GM23338 (cell line): Measurements from ENCODE around the gene RAB3IP.

ENCODE experiments used
- CREB1 ChIP-seq: fragments of 250-450 bp; sonication (Bioruptor Pico); IDR thresholded peaks from 2 replicates; pipeline ENCODE4 v1.5.0; 2020; ENCODE audit warnings: low read depth, mild to moderate bottlenecking, moderate library complexity
- CTCF ChIP-seq, 2 experiments: fragments of 200-600 bp in 1 of 2; sonication (generic) in 1 of 2; conservative IDR thresholded peaks; 2 replicates each; pipeline versions ENCODE4 v1.5.1 to v1.6.1; 2016 to 2017; ENCODE audit warnings: antibody characterized with exemption in 2 of 2, low read depth in 2 of 2, mild to moderate bottlenecking in 2 of 2, moderate library complexity in 1 of 2
- EZH2 ChIP-seq: fragments of 200-600 bp; sonication (generic); IDR thresholded peaks from one replicate; pipeline ENCODE4 v1.8.0; 2017; ENCODE audit warnings: antibody characterized with exemption, mild to moderate bottlenecking, low read depth; ENCODE audit not compliant: unreplicated experiment
- EZH2phosphoT487 ChIP-seq: fragments of 200-600 bp; sonication (generic); IDR thresholded peaks from one replicate; pipeline ENCODE4 v1.8.1; 2018; ENCODE audit warnings: antibody characterized with exemption; ENCODE audit not compliant: unreplicated experiment
- JUNB ChIP-seq: IDR thresholded peaks from one replicate; pipeline ENCODE4 v1.6.1; 2016; ENCODE audit warnings: antibody characterized with exemption; ENCODE audit not compliant: unreplicated experiment
- POLR2AphosphoS5 ChIP-seq: IDR thresholded peaks from 2 replicates; pipeline ENCODE4 v1.6.1; 2016; ENCODE audit warnings: antibody characterized with exemption, low read depth
- REST ChIP-seq: IDR thresholded peaks from one replicate; pipeline ENCODE4 v1.6.1; 2018; ENCODE audit warnings: antibody characterized with exemption; ENCODE audit not compliant: unreplicated experiment
- STAT1 ChIP-seq: IDR thresholded peaks from one replicate; pipeline ENCODE4 v1.6.1; 2016; ENCODE audit warnings: antibody characterized with exemption; ENCODE audit not compliant: unreplicated experiment
- ZNF114 ChIP-seq: fragments of 250-450 bp; sonication (Bioruptor Pico); IDR thresholded peaks from 2 replicates; pipeline ENCODE4 v1.5.0; 2020; ENCODE audit warnings: mild to moderate bottlenecking, moderate library complexity
- ZNF331 ChIP-seq: fragments of 250-450 bp; sonication (Bioruptor Pico); IDR thresholded peaks from 2 replicates; pipeline ENCODE4 v1.5.0; 2020; ENCODE audit warnings: low read depth, mild to moderate bottlenecking, moderate library complexity
- TF ChIP-seq, protein P1 (sequence below): IDR thresholded peaks from 2 replicates; pipeline ENCODE4 v1.6.1; 2016; ENCODE audit warnings: antibody characterized with exemption

GRCh38 chr12:69824966-69825560 is 86.4 kb downstream of the RAB3IP start, which contains the start of gene MYRFL:
- no peak for TF ChIP-seq CTCF (conservative IDR thresholded peaks at IDR 0.05; ENCODE audit: low read depth in 2 of 2)
- no peak for TF ChIP-seq POLR2AphosphoS5
- TF ChIP-seq EZH2phosphoT487: no peak
- TF ChIP-seq REST: no peak
- no peak for TF ChIP-seq ZNF331 (CRISPR knock-in tag)
- TF ChIP-seq JUNB: no peak
- no peak for TF ChIP-seq EZH2
- TF ChIP-seq CREB1: no peak
- TF ChIP-seq STAT1: no peak
- no peak for TF ChIP-seq ZNF114 (CRISPR knock-in tag)
- TF ChIP-seq, protein P1, sequence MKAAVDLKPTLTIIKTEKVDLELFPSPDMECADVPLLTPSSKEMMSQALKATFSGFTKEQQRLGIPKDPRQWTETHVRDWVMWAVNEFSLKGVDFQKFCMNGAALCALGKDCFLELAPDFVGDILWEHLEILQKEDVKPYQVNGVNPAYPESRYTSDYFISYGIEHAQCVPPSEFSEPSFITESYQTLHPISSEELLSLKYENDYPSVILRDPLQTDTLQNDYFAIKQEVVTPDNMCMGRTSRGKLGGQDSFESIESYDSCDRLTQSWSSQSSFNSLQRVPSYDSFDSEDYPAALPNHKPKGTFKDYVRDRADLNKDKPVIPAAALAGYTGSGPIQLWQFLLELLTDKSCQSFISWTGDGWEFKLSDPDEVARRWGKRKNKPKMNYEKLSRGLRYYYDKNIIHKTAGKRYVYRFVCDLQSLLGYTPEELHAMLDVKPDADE: no peak
